H1 (cell line): ENCODE data around the gene CHRDL2. TPM values are rescaled to one million over a fixed set of nuclear protein-coding genes. Genes with fewer than 3 reads are reported as not detected.

Experiments used
- CTCF ChIA-PET: fragments of 300-600 bp; sonication (Branson Sonifier 250); formaldehyde crosslinking; loops from one replicate; lab custom pipeline; 2021; ENCODE audit not compliant: partially characterized antibody; lab: Charles Lee
- POLR2A ChIA-PET: fragments of 300-600 bp; sonication (Branson Sonifier 250); formaldehyde crosslinking; loops from one replicate; lab custom pipeline; 2021; ENCODE audit warnings: inconsistent platforms; ENCODE audit not compliant: partially characterized antibody; lab: Charles Lee
- DNase-seq, 2 experiments: peaks; one replicate each; pipeline versions ENCODE4 v3.0.0 to v3.0.0-alpha.2; 2010 to 2022; ENCODE audit warnings: low spot score in 2 of 2, low read depth in 1 of 2, mixed read lengths in 1 of 2
- FAIRE-seq: peaks from 2 replicates; lab custom pipeline; 2011; peaks lifted over from hg19 to GRCh38; lab: Jason Lieb, UNC
- H2AFZ ChIP-seq: 2 replicates; pipeline ENCODE4 v1.8.1; 2012; ENCODE audit warnings: low read length, inconsistent platforms
- H2AK5ac ChIP-seq: 2 replicates; pipeline ENCODE4 v1.6.1; 2013; ENCODE audit warnings: low read depth, low read length
- H2BK120ac ChIP-seq: replicated peaks from 2 replicates; pipeline ENCODE3; 2013; ENCODE audit warnings: low read depth, low read length, inconsistent platforms
- H2BK12ac ChIP-seq: 2 replicates; pipeline ENCODE4 v1.6.1; 2013; ENCODE audit warnings: low read depth, low read length
- H2BK15ac ChIP-seq: 2 replicates; pipeline ENCODE4 v1.6.1; 2013; ENCODE audit warnings: low read length
- H2BK20ac ChIP-seq: 2 replicates; pipeline ENCODE4 v1.6.1; 2013; ENCODE audit warnings: low read length
- H2BK5ac ChIP-seq: 2 replicates; pipeline ENCODE4 v1.6.1; 2013; ENCODE audit warnings: low read depth, low read length
- H3K14ac ChIP-seq: 2 replicates; pipeline ENCODE4 v1.6.1; 2013; ENCODE audit warnings: inconsistent platforms; ENCODE audit not compliant: insufficient read length
- H3K18ac ChIP-seq: 2 replicates; pipeline ENCODE4 v1.6.1; 2013; ENCODE audit warnings: low read length; ENCODE audit errors: extremely low read depth
- H3K23ac ChIP-seq: 2 replicates; pipeline ENCODE4 v1.6.1; 2013; ENCODE audit warnings: inconsistent platforms; ENCODE audit not compliant: insufficient read length
- H3K23me2 ChIP-seq: 2 replicates; pipeline ENCODE4 v1.6.1; 2013; ENCODE audit warnings: low read depth, low read length
- H3K27ac ChIP-seq: 2 replicates; pipeline ENCODE4 v1.6.1; 2011; ENCODE audit warnings: low read depth, low read length, inconsistent platforms
- H3K27me3 ChIP-seq, 4 experiments: replicated peaks in 1 of 4; 1 replicate in 1 of 4; 2 replicates in 3 of 4; pipeline versions ENCODE4 v1.6.1 to v1.8.1; 2011 to 2013; ENCODE audit warnings: low read length in 3 of 4, mild to moderate bottlenecking in 3 of 4, inconsistent platforms in 2 of 4, mixed read lengths in 2 of 4, moderate library complexity in 1 of 4; ENCODE audit not compliant: control insufficient read depth in 3 of 4, insufficient read depth in 3 of 4; ENCODE audit errors: extremely low read depth in 1 of 4
- H3K36me3 ChIP-seq, 4 experiments: 2 replicates each; pipeline versions ENCODE4 v1.6.1 to v1.8.1; 2011 to 2013; ENCODE audit warnings: mild to moderate bottlenecking in 4 of 4, low read length in 3 of 4, moderate library complexity in 2 of 4, control low read depth in 1 of 4, inconsistent platforms in 1 of 4; ENCODE audit not compliant: insufficient read depth in 4 of 4, control insufficient read depth in 2 of 4
- H3K4ac ChIP-seq: replicated peaks from 2 replicates; pipeline ENCODE3; 2013; ENCODE audit warnings: low read length, low read depth, mixed read lengths, inconsistent platforms; ENCODE audit not compliant: insufficient read length
- H3K4me1 ChIP-seq, 4 experiments: replicated peaks in 1 of 4; 1 replicate in 1 of 4; 2 replicates in 3 of 4; pipeline versions ENCODE4 v1.6.1 to v1.8.1; 2011 to 2013; ENCODE audit warnings: low read length in 3 of 4, inconsistent platforms in 2 of 4, mixed read lengths in 1 of 4; ENCODE audit not compliant: insufficient read depth in 4 of 4, control insufficient read depth in 3 of 4
- H3K4me2 ChIP-seq, 2 experiments: 2 replicates each; pipeline versions ENCODE4 v1.6.1 to v1.8.1; 2011 to 2013; ENCODE audit warnings: low read depth in 2 of 2, low read length in 2 of 2, control low read depth in 1 of 2, inconsistent platforms in 1 of 2, mild to moderate bottlenecking in 1 of 2; ENCODE audit not compliant: insufficient read depth in 1 of 2
- H3K4me3 ChIP-seq, 4 experiments: fragments of 200-600, 300-600 bp in 1 of 4; sonication (generic), shearing (Covaris generic), sonication (Bioruptor Twin) in 1 of 4; 2 replicates each; pipeline versions ENCODE4 v1.5.1 to v1.8.1; 2011 to 2016; ENCODE audit warnings: low read length in 4 of 4, low read depth in 3 of 4, control low read depth in 2 of 4, inconsistent platforms in 2 of 4, mild to moderate bottlenecking in 2 of 4, mixed read lengths in 1 of 4, moderate library complexity in 1 of 4; ENCODE audit not compliant: insufficient read depth in 2 of 4; ENCODE audit errors: extremely low read depth in 1 of 4
- H3K56ac ChIP-seq: replicated peaks from 2 replicates; pipeline ENCODE3; 2013; ENCODE audit warnings: low read depth, mild to moderate bottlenecking, mixed read lengths, low read length, inconsistent platforms; ENCODE audit not compliant: insufficient read length
- H3K79me1 ChIP-seq: 2 replicates; pipeline ENCODE4 v1.6.1; 2013; ENCODE audit warnings: low read depth, low read length, control low read depth
- H3K79me2 ChIP-seq, 2 experiments: 2 replicates each; pipeline versions ENCODE4 v1.6.1 to v1.8.1; 2012 to 2013; ENCODE audit warnings: low read length in 2 of 2, mild to moderate bottlenecking in 2 of 2, inconsistent platforms in 1 of 2; ENCODE audit not compliant: insufficient read depth in 2 of 2, control insufficient read depth in 1 of 2
- H3K9ac ChIP-seq, 4 experiments: replicated peaks in 1 of 4; 1 replicate in 1 of 4; 2 replicates in 3 of 4; pipeline versions ENCODE4 v1.6.1 to v1.8.1; 2011 to 2013; ENCODE audit warnings: low read depth in 3 of 4, low read length in 3 of 4, control low read depth in 2 of 4, mild to moderate bottlenecking in 2 of 4, moderate library complexity in 2 of 4, inconsistent platforms in 1 of 4; ENCODE audit errors: extremely low read depth in 1 of 4
- H3K9me3 ChIP-seq, 2 experiments: 2 replicates each; pipeline versions ENCODE4 v1.6.1 to v1.8.1; 2012 to 2013; ENCODE audit warnings: mild to moderate bottlenecking in 2 of 2, moderate library complexity in 2 of 2, control low read depth in 1 of 2, inconsistent platforms in 1 of 2, low read depth in 1 of 2, low read length in 1 of 2, mixed read lengths in 1 of 2; ENCODE audit not compliant: insufficient read depth in 2 of 2
- H4K20me1 ChIP-seq, 2 experiments: replicated peaks in 1 of 2; 2 replicates each; pipeline versions ENCODE3 to v1.8.1; 2011 to 2013; ENCODE audit warnings: inconsistent platforms in 2 of 2, low read length in 2 of 2, mild to moderate bottlenecking in 1 of 2; ENCODE audit not compliant: insufficient read depth in 2 of 2, control insufficient read depth in 1 of 2
- H4K5ac ChIP-seq: 2 replicates; pipeline ENCODE4 v1.6.1; 2013; ENCODE audit warnings: low read length, low read depth, mixed read lengths, inconsistent platforms; ENCODE audit not compliant: insufficient read length
- H4K8ac ChIP-seq: 2 replicates; pipeline ENCODE4 v1.8.0; 2013; ENCODE audit warnings: mild to moderate bottlenecking, moderate library complexity, low read length, inconsistent platforms; ENCODE audit not compliant: insufficient read depth; ENCODE audit errors: extremely low read depth
- H4K91ac ChIP-seq: replicated peaks from 2 replicates; pipeline ENCODE3; 2013; ENCODE audit warnings: low read length, mixed read lengths, inconsistent platforms; ENCODE audit not compliant: insufficient read length
- ASH2L ChIP-seq: fragments of 200-600, 300-600 bp; sonication (generic); IDR thresholded peaks from one replicate; pipeline ENCODE4 v1.7.1; 2017; ENCODE audit warnings: low read length
- BRCA1 ChIP-seq: IDR thresholded peaks from 2 replicates; pipeline ENCODE4 v1.6.1; 2012; ENCODE audit warnings: low read depth, low read length, improper control_type of control experiment
- CHD1 ChIP-seq: IDR thresholded peaks from 2 replicates; pipeline ENCODE4 v1.6.1; 2012; ENCODE audit warnings: low read depth, low read length, improper control_type of control experiment
- CREB1 ChIP-seq: IDR thresholded peaks from 2 replicates; pipeline ENCODE4 v1.6.1; 2012; ENCODE audit warnings: inconsistent platforms
- E2F6 ChIP-seq: IDR thresholded peaks from 2 replicates; pipeline ENCODE4 v1.6.1; 2012; ENCODE audit warnings: inconsistent platforms
- GABPA ChIP-seq: IDR thresholded peaks from 2 replicates; pipeline ENCODE4 v1.6.1; 2011; ENCODE audit warnings: mild to moderate bottlenecking, low read length, moderate library complexity, borderline replicate concordance; ENCODE audit not compliant: insufficient read depth
- RAD21 ChIP-seq, 2 experiments: IDR thresholded peaks in 1 of 2; conservative IDR thresholded peaks in 1 of 2; 2 replicates each; pipeline ENCODE4 v1.6.1; 2011; ENCODE audit warnings: low read depth in 2 of 2, low read length in 2 of 2, improper control_type of control experiment in 1 of 2, inconsistent platforms in 1 of 2, mild to moderate bottlenecking in 1 of 2, moderate library complexity in 1 of 2
- SIX5 ChIP-seq: IDR thresholded peaks from 2 replicates; pipeline ENCODE4 v1.6.1; 2011; ENCODE audit warnings: mild to moderate bottlenecking, low read depth, low read length
- SP1 ChIP-seq: IDR thresholded peaks from 2 replicates; pipeline ENCODE4 v1.6.1; 2011; ENCODE audit warnings: low read depth, low read length
- WGBS, 2 experiments: shearing (Covaris generic) in 1 of 2; methylation state at CpG; one replicate each; pipeline versions ENCODE4 v1.1.6 to v1.1.7; 2013 to 2015; ENCODE audit warnings: low lambda C conversion rate in 2 of 2, mixed read lengths in 2 of 2, inconsistent platforms in 1 of 2, low coverage in 1 of 2, missing lambda C conversion rate in 1 of 2; ENCODE audit not compliant: insufficient replicate concordance in 2 of 2, insufficient coverage in 1 of 2, insufficient read length in 1 of 2; ENCODE audit errors: extremely low coverage in 1 of 2, missing lambda C conversion rate in 1 of 2; 5-methylcytosine and 5-hydroxymethylcytosine counted together
- long read RNA-seq, 2 experiments: library from RNA in 1 of 2; library from capped mRNA in 1 of 2; stranded (forward); transcript quantifications; one replicate each; pipeline ENCODE4 v2.0.0, GENCODE V29; 2021; ENCODE audit warnings: inconsistent platforms in 1 of 2
- polyA minus RNA-seq, 3 experiments: library from RNA; depleted of rRNA, polyadenylated mRNA; stranded (reverse); fragments of >200 nt; gene quantifications; 1 replicate in 2 of 3; 2 replicates in 1 of 3; pipeline ENCODE4 v1.2.3, GENCODE V29; 2011
- polyA plus RNA-seq, 7 experiments: library from polyadenylated mRNA; depleted of rRNA in 3 of 7; stranded (reverse) in 5 of 7; unstranded in 2 of 7; fragments of >200 nt in 5 of 7; fragments of 200-250 nt in 2 of 7; gene quantifications; 1 replicate in 5 of 7; 2 replicates in 1 of 7; 4 replicates in 1 of 7; pipeline versions ENCODE4 v1.2.1 to v1.2.3, GENCODE V29; 2011 to 2013; ENCODE audit warnings: missing spikeins in 2 of 7, mixed read lengths in 2 of 7
- total RNA-seq: library from RNA; stranded (reverse); fragmentation: NEBNext Ultra II Directional; extraction: Animal tissue kit (Norgen Biotek cat#: 25700); gene quantifications from 2 replicates; pipeline ENCODE4 v1.2.1, GENCODE V29; 2021

Gene CHRDL2
- total RNA-seq = 0.25 and 0.48 TPM in 2 replicates
- polyA plus RNA-seq (2011; rRNA removed) = 0.26 and 0.49 TPM in 2 replicates
- polyA plus RNA-seq (2011; cell fraction: cytosol; rRNA removed) = 0.18 TPM
- 0.24 TPM for polyA plus RNA-seq (2011; cell fraction: nucleus; rRNA removed)
- polyA plus RNA-seq (2012, experiment 1 of 2) = 0.40 to 1.0 TPM (median 0.56 TPM) in 4 replicates
- polyA plus RNA-seq (2012, experiment 2 of 2) = 0.58 TPM
- polyA plus RNA-seq (2013, experiment 1 of 2) = 1.2 TPM
- polyA plus RNA-seq (2013, experiment 2 of 2) = 0.52 TPM
- polyA minus RNA-seq (2011; rRNA and poly(A)+ RNA removed) = 0.09 and 0.34 TPM in 2 replicates
- not detected for polyA minus RNA-seq (2011; cell fraction: cytosol; rRNA and poly(A)+ RNA removed)
- 0.40 TPM for polyA minus RNA-seq (2011; cell fraction: nucleus; rRNA and poly(A)+ RNA removed)
- long read RNA-seq, experiment 1 = 0 reads
- long read RNA-seq, experiment 2 = 0 reads

DNA sequence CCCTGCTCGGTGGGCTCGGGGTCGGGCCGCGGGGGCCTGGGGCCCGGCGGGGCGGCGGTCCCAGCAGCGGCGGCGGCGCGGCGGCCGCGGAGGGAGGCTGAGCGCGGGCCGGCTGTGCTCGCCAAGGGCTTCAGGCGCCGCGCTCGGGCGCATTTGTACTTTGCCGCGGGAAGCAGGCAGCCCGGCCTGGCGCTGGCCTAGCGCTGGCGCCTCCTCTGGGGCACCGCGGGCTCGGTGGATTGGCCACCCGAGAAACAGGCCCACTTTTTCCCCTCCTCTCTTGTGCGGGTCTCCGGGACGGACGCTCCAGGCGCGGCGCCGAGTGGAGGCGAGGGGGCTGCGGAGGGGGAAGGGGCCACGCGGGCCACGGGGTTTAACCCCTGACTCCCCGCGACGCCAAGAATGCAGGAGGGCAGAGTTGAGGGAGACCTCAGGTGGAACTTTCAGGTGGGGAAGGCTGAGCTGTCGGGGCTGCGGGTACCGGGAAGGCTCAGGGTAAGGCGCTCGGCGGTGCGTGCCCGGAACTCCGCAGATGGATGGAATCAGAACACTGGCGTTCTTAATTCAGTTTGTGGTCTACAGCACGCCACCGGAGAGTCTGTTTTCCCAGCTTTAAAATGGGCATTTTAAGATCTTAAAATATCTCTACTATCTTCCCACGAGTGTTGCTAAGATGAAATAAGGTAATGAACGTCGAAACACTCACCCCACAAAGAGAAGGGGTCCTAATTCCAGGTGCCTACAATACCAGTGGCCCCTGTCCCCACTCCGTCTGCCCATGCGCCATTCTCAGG is at the start of gene CHRDL2:
Gene CHRDL2, minus strand, starts transcription at position 126 of the 794 bp plus-strand sequence. CDS start 538 bp downstream, outside the sequence.
- H4K91ac ChIP-seq = no peak within 1 kb of the TSS
- no peak within 1 kb of the TSS for H3K27ac ChIP-seq
- H4K8ac ChIP-seq = peak within 1 kb of the TSS; percentile 82
- H3K18ac ChIP-seq = peak within 1 kb of the TSS; percentile 48
- H3K79me2 ChIP-seq = no peaks in the 10 kb centered on the region
- H3K23me2 ChIP-seq = peaks cover 12% of the 10 kb centered on the region; the same call in 1 of the 2 replicates
- no peak within 1 kb of the TSS for H3K56ac ChIP-seq
- H2BK15ac ChIP-seq = no peak within 1 kb of the TSS
- peak within 1 kb of the TSS; percentile 44 to 77 (median 49) for H3K4me3 ChIP-seq
- peak within 1 kb of the TSS; percentile 83 to 100 for H3K4me2 ChIP-seq
- H3K27me3 ChIP-seq = peaks cover 30 to 49% (median 43%) of the 10 kb centered on the region in 4 experiments
- no peak within 1 kb of the TSS for H2AK5ac ChIP-seq
- peaks cover 0 to 8% (median 0%) of the 10 kb centered on the region in 4 experiments; a peak in 3 of 7 replicates for H3K4me1 ChIP-seq
- H4K20me1 ChIP-seq = no peaks in the 10 kb centered on the region
- POLR2A ChIA-PET = interaction anchor here (0.8 to 1.3 kb wide), 3 partner anchors 17 to 278 kb away, joined by 3 to 4 read pairs (median 3); partner anchors contain the start of gene RNF169
- no peaks in the 10 kb centered on the region for H3K79me1 ChIP-seq
- CTCF ChIA-PET = interaction anchor here (0.7 to 1.4 kb wide), 6 partner anchors 10 to 139 kb away, joined by 3 to 11 read pairs (median 5); no protein-coding TSS in a partner anchor
- no peak within 1 kb of the TSS for H3K23ac ChIP-seq
- H2AFZ ChIP-seq = peak within 1 kb of the TSS; percentile 91; the same call in 1 of the 2 replicates
- H4K5ac ChIP-seq = no peak within 1 kb of the TSS
- no peak within 1 kb of the TSS for H2BK5ac ChIP-seq
- no peaks in the 10 kb centered on the region for H3K9me3 ChIP-seq
- no peak within 1 kb of the TSS for H3K4ac ChIP-seq
- WGBS, 2 experiments = 34% methylated on average over 18 of the region's 69 CpGs; no CpG with 5 or more reads in 1 of the 2 experiments
- no peak within 1 kb of the TSS for H3K14ac ChIP-seq
- H2BK20ac ChIP-seq = no peak within 1 kb of the TSS
- DNase-seq (peak in 1 of 2 experiments; percentile 64), FAIRE-seq (no peak)
- H3K36me3 ChIP-seq = no peaks in the 10 kb centered on the region
- no peak within 1 kb of the TSS for H2BK12ac ChIP-seq
- H3K9ac ChIP-seq = peak within 1 kb of the TSS in 1 of 4 experiments; percentile 25; a peak in 3 of 7 replicates
- no peak within 1 kb of the TSS for H2BK120ac ChIP-seq
- TF ChIP-seq SIX5 (no peak), E2F6 (0 out of 2 replicates have a peak, but pooled peaks have one; percentile 38), GABPA (no peak), ASH2L (no peak), RAD21 (IDR thresholded peaks at IDR 0.05 in 1 of 2, conservative IDR thresholded peaks at IDR 0.05 in 1 of 2; ENCODE audit: low read depth in 2 of 2, low read length in 2 of 2) (no peak), BRCA1 (no peak), CREB1 (no peak), CHD1 (no peak), SP1 (no peak)
